CD14-positive monocyte (primary cell): ENCODE measurements around the gene MILR1. TPM values are rescaled to one million over a fixed set of nuclear protein-coding genes. Genes with fewer than 3 reads are reported as not detected.

Source experiments
- DNase-seq, 3 donors: peaks; one replicate each; pipeline ENCODE4 v3.0.0-alpha.2; 2011 to 2022
- H2AFZ ChIP-seq: 2 replicates; pipeline ENCODE4 v1.6.0; 2012; ENCODE audit warnings: mild to moderate bottlenecking, low read depth, low read length, inconsistent platforms; ENCODE audit not compliant: insufficient read depth, poor library complexity, severe bottlenecking
- H3K27ac ChIP-seq, 2 donors: 1 replicate in 1 of 2; 2 replicates in 1 of 2; pipeline ENCODE4 v1.5.1; 2012 to 2013; ENCODE audit warnings: low read length in 2 of 2, control low read depth in 1 of 2, inconsistent platforms in 1 of 2, low read depth in 1 of 2, mild to moderate bottlenecking in 1 of 2
- H3K27me3 ChIP-seq, 2 donors: one replicate each; pipeline versions ENCODE4 v1.6.0 to v1.6.1; 2011 to 2013; ENCODE audit warnings: low read length in 2 of 2; ENCODE audit not compliant: control insufficient read depth in 2 of 2, insufficient read depth in 2 of 2
- H3K36me3 ChIP-seq, 2 donors: replicated peaks in 1 of 2; 1 replicate in 1 of 2; 2 replicates in 1 of 2; pipeline versions ENCODE4 v1.5.1 to v1.6.1; 2012 to 2013; ENCODE audit warnings: low read length in 2 of 2, control low read depth in 1 of 2, inconsistent platforms in 1 of 2, mild to moderate bottlenecking in 1 of 2; ENCODE audit not compliant: insufficient read depth in 2 of 2, control insufficient read depth in 1 of 2
- H3K4me1 ChIP-seq, 2 donors: 1 replicate in 1 of 2; 2 replicates in 1 of 2; pipeline versions ENCODE4 v1.5.1 to v1.6.1; 2012 to 2013; ENCODE audit warnings: low read length in 2 of 2, control low read depth in 1 of 2, inconsistent platforms in 1 of 2, mild to moderate bottlenecking in 1 of 2, moderate library complexity in 1 of 2; ENCODE audit not compliant: insufficient read depth in 2 of 2, control insufficient read depth in 1 of 2
- H3K4me2 ChIP-seq: replicated peaks from 2 replicates; pipeline ENCODE3; 2012; ENCODE audit warnings: low read length, moderate library complexity, mild to moderate bottlenecking; ENCODE audit not compliant: poor library complexity, severe bottlenecking; ENCODE audit errors: extremely low read depth
- H3K4me3 ChIP-seq, 3 experiments: fragments of 200-600 bp in 1 of 3; sonication (generic) in 1 of 3; replicated peaks in 1 of 3; 1 replicate in 2 of 3; 2 replicates in 1 of 3; pipeline ENCODE4 v1.5.1; 2011 to 2013; ENCODE audit warnings: low read length in 3 of 3, mild to moderate bottlenecking in 3 of 3, control low read depth in 2 of 3, low read depth in 2 of 3, inconsistent platforms in 1 of 3, moderate library complexity in 1 of 3
- H3K79me2 ChIP-seq: 2 replicates; pipeline ENCODE4 v1.6.0; 2012; ENCODE audit warnings: mild to moderate bottlenecking, control low read depth, inconsistent platforms, low read length, moderate library complexity; ENCODE audit not compliant: insufficient read depth
- H3K9ac ChIP-seq: 2 replicates; pipeline ENCODE4 v1.6.0; 2017; ENCODE audit warnings: low read length, mild to moderate bottlenecking; ENCODE audit not compliant: insufficient read depth, poor library complexity, severe bottlenecking
- H3K9me3 ChIP-seq, 2 donors: replicated peaks in 1 of 2; 1 replicate in 1 of 2; 2 replicates in 1 of 2; pipeline versions ENCODE4 v1.5.1 to v1.6.1; 2012 to 2013; ENCODE audit warnings: low read length in 2 of 2, control low read depth in 1 of 2; ENCODE audit not compliant: control insufficient read depth in 1 of 2, insufficient read depth in 1 of 2
- H4K20me1 ChIP-seq: 2 replicates; pipeline ENCODE4 v1.6.0; 2012; ENCODE audit warnings: mild to moderate bottlenecking, low read length, control low read depth, moderate library complexity; ENCODE audit not compliant: insufficient read depth
- H3K27ac Mint-ChIP-seq, 7 donors: one replicate each; pipeline ENCODE4 v1.8.0; 2020; ENCODE audit warnings: mild to moderate bottlenecking in 7 of 7, mixed read lengths in 7 of 7, moderate library complexity in 6 of 7, inconsistent platforms in 2 of 7
- H3K27me3 Mint-ChIP-seq, 3 donors: one replicate each; pipeline ENCODE4 v1.8.0; 2021 to 2022; ENCODE audit warnings: low read depth in 3 of 3, mild to moderate bottlenecking in 3 of 3, mixed read lengths in 3 of 3, moderate library complexity in 3 of 3, inconsistent platforms in 1 of 3
- H3K36me3 Mint-ChIP-seq, 2 donors: one replicate each; pipeline ENCODE4 v1.8.0; 2020; ENCODE audit warnings: mixed read lengths in 2 of 2, inconsistent platforms in 1 of 2, mild to moderate bottlenecking in 1 of 2
- H3K4me1 Mint-ChIP-seq: one replicate; pipeline ENCODE4 v1.8.0; 2020; ENCODE audit warnings: mild to moderate bottlenecking, mixed read lengths
- H3K4me3 Mint-ChIP-seq, 2 donors: one replicate each; pipeline ENCODE4 v1.8.0; 2020; ENCODE audit warnings: mild to moderate bottlenecking in 2 of 2, mixed read lengths in 2 of 2, moderate library complexity in 1 of 2
- H3K9me3 Mint-ChIP-seq, 7 donors: one replicate each; pipeline ENCODE4 v1.8.0; 2020 to 2022; ENCODE audit warnings: mixed read lengths in 7 of 7, mild to moderate bottlenecking in 6 of 7, moderate library complexity in 6 of 7, inconsistent platforms in 2 of 7
- CTCF ChIP-seq: fragments of 200-600 bp; IDR thresholded peaks from one replicate; pipeline ENCODE4 v1.8.0; 2022; ENCODE audit warnings: antibody characterized with exemption, mild to moderate bottlenecking
- WGBS: methylation state at CpG from one replicate; pipeline ENCODE4 v1.1.5; 2013; ENCODE audit warnings: missing lambda C conversion rate; ENCODE audit not compliant: insufficient coverage; 5-methylcytosine and 5-hydroxymethylcytosine counted together
- intact Hi-C, 2 donors: fragments of 100-400 bp; cut with micrococcal nuclease; formaldehyde crosslinking; loops; one replicate each; pipeline versions ENCODE4 v1.15.0 to v1.15.1; 2023
- polyA plus RNA-seq, 3 donors: library from polyadenylated mRNA; depleted of rRNA in 1 of 3; unstranded in 2 of 3; stranded (reverse) in 1 of 3; fragments of 300-500 nt in 2 of 3; fragments of >200 nt in 1 of 3; fragmentation: Illumina TruSeq in 2 of 3; gene quantifications; 1 replicate in 2 of 3; 2 replicates in 1 of 3; pipeline ENCODE4 v1.2.3, GENCODE V29; 2012 to 2021

Gene MILR1
- polyA plus RNA-seq, 3 donors: 72.0 to 95.2 (median 81.7) TPM

- H3K27ac ChIP-seq: peak overlapping the region; percentile 92 to 98
- Mint-ChIP-seq H3K36me3 (peaks cover 28 to 59% of the 10 kb centered on the region in 2 donors), H3K27me3 (no peaks in the 10 kb centered on the region), H3K4me1 (peaks cover 95% of the 10 kb centered on the region), H3K27ac (peak overlapping the region; percentile 92 to 97 (median 96)), H3K9me3 (no peaks in the 10 kb centered on the region), H3K4me3 (peak overlapping the region in 1 of 2 donors; percentile 48)
- DNase-seq: peak in 2 of 3 donors; percentile 58 to 65
- no peak overlapping the region for H2AFZ ChIP-seq
- H3K36me3 ChIP-seq: peaks cover 3 to 4% of the 10 kb centered on the region in 2 donors
- H4K20me1 ChIP-seq: peaks cover 97% of the 10 kb centered on the region
- H3K9ac ChIP-seq: peak overlapping the region; percentile 68
- H3K4me2 ChIP-seq: peak overlapping the region; percentile 67
- H3K9me3 ChIP-seq: no peaks in the 10 kb centered on the region
- WGBS: 100% methylated on average over 2 of the region's 6 CpGs
- intact Hi-C loops: loop anchor here in 1 of 2 donors (2.0 kb wide), 1 partner anchor 13 kb away; the partner anchor contains the start of gene PECAM1
- no peak for TF ChIP-seq CTCF
- peaks cover 99% of the 10 kb centered on the region for H3K79me2 ChIP-seq
- H3K4me1 ChIP-seq: peaks cover 95 to 100% of the 10 kb centered on the region in 2 donors
- peak overlapping the region in 1 of 3 experiments; percentile 67 for H3K4me3 ChIP-seq
- H3K27me3 ChIP-seq: no peaks in the 10 kb centered on the region
Measured at GRCh38 chr17:64403881-64404460, 44.9 kb upstream of the MILR1 start.

DNA sequence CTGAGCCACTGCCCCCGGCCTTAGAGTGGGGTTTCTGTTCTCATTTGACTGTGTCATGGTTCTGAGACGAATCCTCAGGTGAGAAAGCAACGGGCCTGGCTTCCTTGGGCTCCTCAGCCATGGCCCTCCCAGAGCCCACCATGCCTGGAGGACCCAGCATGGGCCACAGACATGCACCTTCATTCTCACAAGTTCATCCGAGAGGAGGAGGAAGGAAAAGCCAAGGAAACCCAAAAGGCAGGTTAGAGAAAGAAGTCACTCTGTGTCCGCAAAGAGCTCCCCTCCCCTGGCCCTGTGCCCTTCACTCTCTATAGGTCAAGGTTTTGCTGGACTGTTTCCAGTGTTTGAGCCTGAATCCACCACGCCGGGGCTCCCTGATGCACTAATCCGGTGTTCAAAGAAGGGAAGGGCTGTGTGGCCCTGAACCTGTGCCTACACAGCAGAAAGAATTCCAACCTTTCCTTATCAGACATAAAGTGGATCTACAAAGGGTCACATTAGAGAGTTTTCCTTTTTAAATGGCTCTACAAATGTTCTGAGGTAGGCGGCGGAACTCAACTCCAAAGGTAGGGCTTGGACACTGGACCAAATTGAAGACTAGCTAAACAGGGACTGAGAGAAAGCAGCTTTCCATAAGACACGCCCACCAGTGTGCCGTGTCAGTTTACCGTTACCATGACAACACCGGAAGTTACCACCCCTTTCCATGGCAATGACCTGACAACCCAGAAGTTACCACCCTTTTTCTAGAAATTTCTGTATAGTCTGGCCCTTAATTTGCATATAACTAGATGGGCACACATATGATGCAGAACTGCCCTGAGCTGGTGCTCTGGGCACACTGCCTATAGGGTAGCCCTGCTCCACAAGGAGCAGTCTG is 42.4 kb upstream of the MILR1 start:
- Histone ChIP-seq H4K20me1 (peaks cover 97% of the 10 kb centered on the region), H3K79me2 (peaks cover 99% of the 10 kb centered on the region), H3K36me3 (peaks cover 7 to 27% of the 10 kb centered on the region in 2 donors), H3K9me3 (no peaks in the 10 kb centered on the region), H3K27me3 (no peaks in the 10 kb centered on the region), H3K9ac (no peak overlapping the region), H3K4me3 (no peak overlapping the region), H3K27ac (peak overlapping the region; percentile 92 to 98), H2AFZ (no peak overlapping the region), H3K4me1 (peaks cover 83 to 100% of the 10 kb centered on the region in 2 donors), H3K4me2 (peak overlapping the region; percentile 4)
- 76% methylated on average over 9 of the region's 14 CpGs for WGBS
- Mint-ChIP-seq H3K9me3 (no peaks in the 10 kb centered on the region), H3K27ac (peak overlapping the region; percentile 92 to 97 (median 96)), H3K36me3 (peaks cover 39 to 69% of the 10 kb centered on the region in 2 donors), H3K4me3 (no peak overlapping the region), H3K4me1 (peaks cover 91% of the 10 kb centered on the region), H3K27me3 (no peaks in the 10 kb centered on the region)
- intact Hi-C loops: no loop called here
- TF ChIP-seq CTCF: no peak
- DNase-seq: peak; percentile 77 to 91 (median 82)
